Brain microvascular endothelial cell (primary cell): ENCODE measurements around the gene SLC25A1.

Experiments used
- DNase-seq: peaks from one replicate; pipeline ENCODE4 v3.0.0-alpha.2; 2020
- H3K27ac ChIP-seq: fragments of 250-450 bp; sonication (Bioruptor Pico); 2 replicates; pipeline ENCODE4 v1.5.1; 2020; ENCODE audit warnings: mild to moderate bottlenecking, moderate library complexity
- H3K27me3 ChIP-seq: fragments of 250-450 bp; sonication (Bioruptor Pico); replicated peaks from 2 replicates; pipeline ENCODE4 v1.5.1; 2020; ENCODE audit warnings: mild to moderate bottlenecking
- H3K36me3 ChIP-seq: fragments of 250-450 bp; sonication (Bioruptor Pico); replicated peaks from 2 replicates; pipeline ENCODE4 v1.5.1; 2020; ENCODE audit warnings: mild to moderate bottlenecking
- H3K4me3 ChIP-seq: 2 replicates; pipeline ENCODE4 v1.5.1; 2011; ENCODE audit warnings: low read depth, mild to moderate bottlenecking, control low read depth, low read length, moderate library complexity
- CTCF ChIP-seq: IDR thresholded peaks from 2 replicates; pipeline ENCODE4 v1.5.1; 2011; ENCODE audit warnings: low read depth, mild to moderate bottlenecking, moderate library complexity, low read length, control low read depth, inconsistent platforms; ENCODE audit errors: missing control alignments
- in situ Hi-C: cut with HindIII; loops from 2 replicates; pipeline ENCODE4 v1.10.0; 2017; ENCODE audit warnings: low sequenced_read_pairs, low pct_ligation_motif_present

Gene SLC25A1

GRCh38 chr22:19193879-19194278 lies 15.3 kb upstream of the SLC25A1 start:
- no peak for TF ChIP-seq CTCF
- Histone ChIP-seq H3K27ac (no peak overlapping the region), H3K27me3 (no peaks in the 10 kb centered on the region), H3K36me3 (peaks cover 8% of the 10 kb centered on the region), H3K4me3 (no peak overlapping the region)
- in situ Hi-C loops: no loop called here
- no peak for DNase-seq

GRCh38 chr22:19187716-19188563 lies 9.4 kb upstream of the SLC25A1 start:
- no peak overlapping the region for H3K4me3 ChIP-seq
- in situ Hi-C loops: no loop called here
- no peak for DNase-seq
- no peak overlapping the region for H3K27ac ChIP-seq
- TF ChIP-seq CTCF: no peak
- no peaks in the 10 kb centered on the region for H3K36me3 ChIP-seq
- no peaks in the 10 kb centered on the region for H3K27me3 ChIP-seq

- H3K4me3 ChIP-seq: no peak overlapping the region
- H3K36me3 ChIP-seq: no peaks in the 10 kb centered on the region
- H3K27ac ChIP-seq: no peak overlapping the region
- in situ Hi-C loops: no loop called here
- DNase-seq: no peak
- TF ChIP-seq CTCF: no peak
- H3K27me3 ChIP-seq: no peaks in the 10 kb centered on the region
Measured at GRCh38 chr22:19184276-19184997, 5.9 kb upstream of the SLC25A1 start.

GRCh38 chr22:19183216-19183615 lies 4.7 kb upstream of the SLC25A1 start:
- no peak overlapping the region for H3K4me3 ChIP-seq
- H3K27me3 ChIP-seq: no peaks in the 10 kb centered on the region
- no peaks in the 10 kb centered on the region for H3K36me3 ChIP-seq
- H3K27ac ChIP-seq: no peak overlapping the region
- in situ Hi-C loops: no loop called here
- no peak for TF ChIP-seq CTCF
- DNase-seq: no peak

GRCh38 chr22:19182472-19183157 lies 4.1 kb upstream of the SLC25A1 start:
- no peak for DNase-seq
- Histone ChIP-seq H3K27me3 (no peaks in the 10 kb centered on the region), H3K4me3 (no peak overlapping the region), H3K36me3 (no peaks in the 10 kb centered on the region), H3K27ac (no peak overlapping the region)
- in situ Hi-C loops: no loop called here
- no peak for TF ChIP-seq CTCF
